HepG2 (cell line): ENCODE results near the gene SGSM1. TPM values are rescaled to one million over a fixed set of nuclear protein-coding genes. Genes with fewer than 3 reads are reported as not detected.

ENCODE experiments used
- ATAC-seq: fragments of 200-7000 bp; cut with Tn5 transposase; 3 replicates; pipeline ENCODE4 v1.9.1; 2020; ENCODE audit warnings: mild to moderate bottlenecking, moderate library complexity
- BruUV-seq: library from RNA; stranded (reverse); fragments of 400-500 nt; replicated peaks from 2 replicates; lab custom pipeline; 2021; lab: Mats Ljungman, UMichigan
- CTCF ChIA-PET: fragments of 300-600 bp; formaldehyde crosslinking; extraction: SDS; loops from one replicate; lab custom pipeline; 2021; ENCODE audit warnings: low total read pairs, inconsistent platforms, low intra/inter-chr PET ratio; lab: Yijun Ruan, JAX
- POLR2A ChIA-PET: fragments of 350-600 bp; sonication (Branson Sonifier 250); formaldehyde crosslinking; loops from one replicate; lab custom pipeline; 2020; ENCODE audit warnings: antibody characterized with exemption, inconsistent platforms; lab: Yijun Ruan, JAX
- DNase-seq: peaks from one replicate; pipeline ENCODE4 v3.0.0-alpha.2; 2015; ENCODE audit warnings: low spot score
- FAIRE-seq: peaks from 3 replicates; lab custom pipeline; 2011; peaks lifted over from hg19 to GRCh38; lab: Jason Lieb, UNC
- H2AFZ ChIP-seq: one replicate; pipeline ENCODE4 v1.6.1; 2011; ENCODE audit warnings: low read length, inconsistent platforms
- H3K27ac ChIP-seq: fragments of 300-600 bp; 3 replicates; pipeline ENCODE4 v1.8.0; 2011; ENCODE audit warnings: mixed run types, mild to moderate bottlenecking, mixed read lengths, low read length, inconsistent platforms; ENCODE audit not compliant: insufficient read depth; ENCODE audit errors: extremely low read length
- H3K27me3 ChIP-seq, 2 experiments: fragments of 200-600 bp in 1 of 2; 2 replicates in 1 of 2; 3 replicates in 1 of 2; pipeline versions ENCODE4 v1.6.0 to v1.8.0; 2011; ENCODE audit warnings: low read length in 2 of 2, mild to moderate bottlenecking in 2 of 2, moderate library complexity in 2 of 2, inconsistent platforms in 1 of 2; ENCODE audit not compliant: insufficient read depth in 2 of 2, control insufficient read depth in 1 of 2
- H3K36me3 ChIP-seq, 2 experiments: fragments of 200-600 bp in 1 of 2; replicated peaks in 1 of 2; 2 replicates in 1 of 2; 3 replicates in 1 of 2; pipeline versions ENCODE4 v1.5.1 to v1.8.0; 2011; ENCODE audit warnings: low read length in 2 of 2, inconsistent platforms in 1 of 2; ENCODE audit not compliant: insufficient read depth in 2 of 2, control insufficient read depth in 1 of 2
- H3K4me1 ChIP-seq: 2 replicates; pipeline ENCODE4 v1.5.1; 2012; ENCODE audit warnings: low read length, inconsistent platforms; ENCODE audit not compliant: insufficient read depth
- H3K4me2 ChIP-seq: 2 replicates; pipeline ENCODE4 v1.6.0; 2011; ENCODE audit warnings: low read depth, low read length, inconsistent platforms
- H3K4me3 ChIP-seq, 3 experiments: fragments of 200-600 bp in 1 of 3; sonication (generic), shearing (Covaris generic) in 1 of 3; replicated peaks in 1 of 3; 2 replicates each; pipeline ENCODE4 v1.5.1; 2011 to 2016; ENCODE audit warnings: low read length in 3 of 3, inconsistent platforms in 2 of 3, low read depth in 2 of 3, mild to moderate bottlenecking in 2 of 3, control low read depth in 1 of 3, mixed read lengths in 1 of 3; ENCODE audit not compliant: insufficient read depth in 1 of 3
- H3K79me2 ChIP-seq: one replicate; pipeline ENCODE4 v1.6.1; 2011; ENCODE audit warnings: low read length, inconsistent platforms; ENCODE audit not compliant: insufficient read depth
- H3K9ac ChIP-seq: 2 replicates; pipeline ENCODE4 v1.6.0; 2011; ENCODE audit warnings: mild to moderate bottlenecking, low read depth, low read length, inconsistent platforms; ENCODE audit not compliant: insufficient read depth
- H3K9me3 ChIP-seq: 2 replicates; pipeline ENCODE4 v1.5.1; 2012; ENCODE audit warnings: mild to moderate bottlenecking, low read length
- H4K20me1 ChIP-seq: 2 replicates; pipeline ENCODE4 v1.6.0; 2011; ENCODE audit warnings: inconsistent platforms, mild to moderate bottlenecking, low read length, moderate library complexity; ENCODE audit not compliant: insufficient read depth
- ATF7 ChIP-seq, 2 experiments: fragments of 450-650 bp in 1 of 2; sonication (generic) in 1 of 2; formaldehyde crosslinking in 1 of 2; IDR thresholded peaks; 2 replicates each; pipeline versions ENCODE4 v1.4.0 to v1.6.1; 2016 to 2020; ENCODE audit warnings: antibody characterized with exemption in 1 of 2, mild to moderate bottlenecking in 1 of 2, missing genetic modification reagents in 1 of 2
- BRCA1 ChIP-seq: sonication (generic); formaldehyde crosslinking; IDR thresholded peaks from 2 replicates; pipeline ENCODE4 v1.4.0; 2020; ENCODE audit warnings: missing genetic modification reagents
- GATAD2A ChIP-seq: IDR thresholded peaks from 2 replicates; pipeline ENCODE4 v1.6.1; 2016
- HIC2 ChIP-seq: sonication (generic); formaldehyde crosslinking; IDR thresholded peaks from 2 replicates; pipeline ENCODE4 v1.9.0; 2022; ENCODE audit warnings: low read depth, missing genetic modification reagents
- HNF4A ChIP-seq: sonication (generic); formaldehyde crosslinking; IDR thresholded peaks from 2 replicates; pipeline ENCODE4 v1.4.0; 2020; ENCODE audit warnings: missing genetic modification reagents
- KLF13 ChIP-seq: sonication (generic); formaldehyde crosslinking; IDR thresholded peaks from 2 replicates; pipeline ENCODE4 v1.4.0; 2020; ENCODE audit warnings: mild to moderate bottlenecking, missing genetic modification reagents
- PHF8 ChIP-seq: sonication (generic); formaldehyde crosslinking; IDR thresholded peaks from 2 replicates; pipeline ENCODE4 v1.5.0; 2020; ENCODE audit warnings: missing genetic modification reagents
- RARG ChIP-seq: sonication (generic); formaldehyde crosslinking; IDR thresholded peaks from 2 replicates; pipeline ENCODE4 v1.4.0; 2020; ENCODE audit warnings: low read depth, mild to moderate bottlenecking, missing genetic modification reagents
- SALL1 ChIP-seq: sonication (generic); formaldehyde crosslinking; IDR thresholded peaks from 2 replicates; pipeline ENCODE4 v1.8.0; 2022; ENCODE audit warnings: mild to moderate bottlenecking, missing genetic modification reagents
- SMAD1 ChIP-seq: sonication (generic); formaldehyde crosslinking; IDR thresholded peaks from 2 replicates; pipeline ENCODE4 v1.4.0; 2020; ENCODE audit warnings: missing genetic modification reagents, low read depth, mild to moderate bottlenecking, borderline replicate concordance
- SP140L ChIP-seq: sonication (generic); formaldehyde crosslinking; IDR thresholded peaks from 2 replicates; pipeline ENCODE4 v1.4.0; 2020; ENCODE audit warnings: missing genetic modification reagents, borderline replicate concordance
- TCF12 ChIP-seq, 2 experiments: fragments of 450-650 bp in 1 of 2; sonication (generic) in 1 of 2; formaldehyde crosslinking in 1 of 2; IDR thresholded peaks; 2 replicates each; pipeline versions ENCODE4 v1.6.1 to v1.8.0; 2017 to 2022; ENCODE audit warnings: antibody characterized with exemption in 1 of 2, mild to moderate bottlenecking in 1 of 2, missing genetic modification reagents in 1 of 2, moderate library complexity in 1 of 2
- ZMYM4 ChIP-seq: sonication (generic); formaldehyde crosslinking; IDR thresholded peaks from 2 replicates; pipeline ENCODE4 v1.8.1; 2023; ENCODE audit warnings: mild to moderate bottlenecking, missing genetic modification reagents
- ZNF749 ChIP-seq: sonication (generic); formaldehyde crosslinking; IDR thresholded peaks from 2 replicates; pipeline ENCODE4 v1.8.0; 2022; ENCODE audit warnings: mild to moderate bottlenecking, missing genetic modification reagents, moderate library complexity, borderline replicate concordance
- WGBS: methylation state at CpG from one replicate; pipeline ENCODE4 v1.1.6; 2017; ENCODE audit warnings: low lambda C conversion rate; 5-methylcytosine and 5-hydroxymethylcytosine counted together
- in situ Hi-C: cut with HindIII; loops from 2 replicates; pipeline ENCODE4 v1.10.0; 2017; ENCODE audit warnings: low pct_unique_long_range_greater_than_20kb; ENCODE audit not compliant: extremely low pct_ligation_motif_present
- intact Hi-C: fragments of 100-400 bp; cut with micrococcal nuclease; formaldehyde crosslinking; loops from one replicate; pipeline ENCODE4 v1.10.0; 2022; ENCODE audit not compliant: unreplicated experiment
- polyA plus RNA-seq, 8 experiments: library from polyadenylated mRNA; depleted of rRNA in 3 of 8; stranded (reverse) in 7 of 8; unstranded in 1 of 8; fragments of >200 nt; fragmentation: Illumina TruSeq in 4 of 8; extraction: Trizol in 4 of 8; gene quantifications; 2 replicates each; pipeline versions ENCODE4 v1.2.1 to v1.2.3, GENCODE V29; 2011 to 2016; ENCODE audit warnings: low read depth in 4 of 8, missing spikeins in 1 of 8, mixed read lengths in 1 of 8; ENCODE audit not compliant: insufficient read depth in 1 of 8
- total RNA-seq, 5 experiments: library from RNA; depleted of rRNA; stranded (reverse); fragments of >200 nt; fragmentation: Illumina TruSeq; extraction: Trizol; gene quantifications; 2 replicates each; pipeline ENCODE4 v1.2.3, GENCODE V29; 2016; ENCODE audit warnings: low read depth in 1 of 5
- TF ChIP-seq, protein P1 (sequence below): IDR thresholded peaks from 2 replicates; pipeline ENCODE4 v1.6.1; 2016; ENCODE audit warnings: mild to moderate bottlenecking

The SGSM1 gene
- total and polyA plus RNA-seq, 2 of the 13 experiments (the other 11 are each of a cell fraction or from before 2014, with no cell fraction given), result 0.07 TPM; not detected in 1

DNA sequence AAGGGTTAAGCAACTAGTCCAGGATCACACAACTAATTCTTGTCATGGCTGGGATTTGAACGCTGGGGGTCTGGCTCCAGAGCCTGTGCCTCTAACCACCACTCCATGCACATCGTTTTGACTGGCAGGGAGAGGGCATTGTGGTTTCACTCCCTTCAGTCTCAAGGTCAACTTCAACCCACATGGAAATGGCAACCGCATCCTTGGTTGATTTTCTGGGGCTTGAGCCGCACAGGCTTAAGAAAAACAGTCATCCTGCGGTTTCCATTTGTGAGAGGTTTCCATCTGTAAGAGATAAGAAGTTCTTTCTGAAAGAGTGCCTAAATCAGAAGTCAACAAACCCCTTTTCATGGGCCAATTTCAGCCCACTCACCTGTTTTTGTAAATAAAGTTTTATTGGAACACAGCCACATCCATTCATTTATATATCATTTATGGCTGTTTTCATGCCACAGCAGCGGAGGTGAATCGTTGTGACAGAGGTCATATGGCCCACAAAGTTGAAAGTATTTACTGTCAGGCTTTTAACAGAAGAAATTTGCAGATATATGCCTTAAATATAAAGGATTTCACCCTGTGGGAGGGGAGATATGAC lies 65.7 kb downstream of the SGSM1 start:
- WGBS, result 8% methylated on average over 7 of the region's 7 CpGs
- CTCF ChIA-PET, result no interaction called here
- POLR2A ChIA-PET, result no interaction called here
- no peak for FAIRE-seq
- no peaks in the 10 kb centered on the region for H4K20me1 ChIP-seq
- no peak overlapping the region for H3K9ac ChIP-seq
- intact Hi-C loops, result no loop called here
- no peak overlapping the region for H3K27ac ChIP-seq
- no peak for DNase-seq
- no peak for ATAC-seq
- H3K27me3 ChIP-seq, result peaks cover 0 to 26% of the 10 kb centered on the region in 2 experiments; a peak in 2 of 5 replicates
- H2AFZ ChIP-seq, result no peak overlapping the region
- no peaks in the 10 kb centered on the region for H3K9me3 ChIP-seq
- in situ Hi-C loops, result no loop called here
- no peaks in the 10 kb centered on the region for H3K4me1 ChIP-seq
- no peaks in the 10 kb centered on the region for H3K36me3 ChIP-seq
- no peaks in the 10 kb centered on the region for H3K79me2 ChIP-seq
- no TSS peak for BruUV-seq
- H3K4me3 ChIP-seq, result no peak overlapping the region
- TF ChIP-seq SALL1 (no peak), ZMYM4 (CRISPR knock-in tag) (no peak), GATAD2A (CRISPR knock-in tag) (no peak)
- TF ChIP-seq, protein P1, sequence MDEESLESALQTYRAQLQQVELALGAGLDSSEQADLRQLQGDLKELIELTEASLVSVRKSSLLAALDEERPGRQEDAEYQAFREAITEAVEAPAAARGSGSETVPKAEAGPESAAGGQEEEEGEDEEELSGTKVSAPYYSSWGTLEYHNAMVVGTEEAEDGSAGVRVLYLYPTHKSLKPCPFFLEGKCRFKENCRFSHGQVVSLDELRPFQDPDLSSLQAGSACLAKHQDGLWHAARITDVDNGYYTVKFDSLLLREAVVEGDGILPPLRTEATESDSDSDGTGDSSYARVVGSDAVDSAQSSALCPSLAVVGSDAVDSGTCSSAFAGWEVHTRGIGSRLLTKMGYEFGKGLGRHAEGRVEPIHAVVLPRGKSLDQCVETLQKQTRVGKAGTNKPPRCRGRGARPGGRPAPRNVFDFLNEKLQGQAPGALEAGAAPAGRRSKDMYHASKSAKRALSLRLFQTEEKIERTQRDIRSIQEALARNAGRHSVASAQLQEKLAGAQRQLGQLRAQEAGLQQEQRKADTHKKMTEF (CRISPR knock-in tag), result no peak
- H3K4me2 ChIP-seq, result no peak overlapping the region

GRCh38 chr22:24873226-24873625 lies 67.2 kb downstream of the SGSM1 start:
- Histone ChIP-seq H3K4me1 (no peaks in the 10 kb centered on the region), H3K79me2 (no peaks in the 10 kb centered on the region), H3K9ac (no peak overlapping the region), H4K20me1 (no peaks in the 10 kb centered on the region), H3K4me2 (no peak overlapping the region), H3K36me3 (no peaks in the 10 kb centered on the region), H3K27me3 (peaks cover 0 to 18% of the 10 kb centered on the region in 2 experiments; a peak in 2 of 5 replicates), H3K9me3 (no peaks in the 10 kb centered on the region), H2AFZ (no peak overlapping the region), H3K4me3 (no peak overlapping the region), H3K27ac (no peak overlapping the region)
- DNase-seq (no peak), ATAC-seq (no peak), FAIRE-seq (no peak)
- BruUV-seq, result no TSS peak
- intact Hi-C loops, result no loop called here
- ChIA-PET CTCF (no interaction called here), POLR2A (no interaction called here)
- WGBS, result 24% methylated on average over 5 of the region's 5 CpGs
- in situ Hi-C loops, result no loop called here
- no peak for TF ChIP-seq PHF8 (CRISPR knock-in tag)
- TF ChIP-seq TCF12 (IDR thresholded peaks at IDR 0.05), result no peak
- TF ChIP-seq TCF12 (CRISPR knock-in tag; IDR thresholded peaks at IDR 0.05), result no peak
- TF ChIP-seq HIC2 (CRISPR knock-in tag), result no peak
- no peak for TF ChIP-seq HNF4A
- no peak for TF ChIP-seq RARG (CRISPR knock-in tag)
- no peak for TF ChIP-seq ZNF749 (CRISPR knock-in tag)
- TF ChIP-seq KLF13 (CRISPR knock-in tag), result no peak
- no peak for TF ChIP-seq ATF7 (IDR thresholded peaks at IDR 0.05)
- TF ChIP-seq ATF7 (CRISPR knock-in tag; IDR thresholded peaks at IDR 0.05), result no peak
- TF ChIP-seq SMAD1 (CRISPR knock-in tag), result no peak
- no peak for TF ChIP-seq BRCA1 (CRISPR knock-in tag)
- no peak for TF ChIP-seq SP140L (CRISPR knock-in tag)
